PC-3 (cell line): ENCODE measurements around the gene ESYT1.

ENCODE experiments used
- CTCF ChIP-seq: fragments of 300-600 bp; sonication (generic); conservative IDR thresholded peaks from 2 replicates; pipeline ENCODE4 v1.5.1; 2017; ENCODE audit warnings: antibody characterized with exemption, low read depth, mild to moderate bottlenecking, low read length
- EZH2 ChIP-seq: fragments of 300-600 bp; sonication (generic); IDR thresholded peaks from one replicate; pipeline ENCODE4 v1.6.1; 2017; ENCODE audit warnings: antibody characterized with exemption, mild to moderate bottlenecking, low read length; ENCODE audit not compliant: unreplicated experiment

DNA sequence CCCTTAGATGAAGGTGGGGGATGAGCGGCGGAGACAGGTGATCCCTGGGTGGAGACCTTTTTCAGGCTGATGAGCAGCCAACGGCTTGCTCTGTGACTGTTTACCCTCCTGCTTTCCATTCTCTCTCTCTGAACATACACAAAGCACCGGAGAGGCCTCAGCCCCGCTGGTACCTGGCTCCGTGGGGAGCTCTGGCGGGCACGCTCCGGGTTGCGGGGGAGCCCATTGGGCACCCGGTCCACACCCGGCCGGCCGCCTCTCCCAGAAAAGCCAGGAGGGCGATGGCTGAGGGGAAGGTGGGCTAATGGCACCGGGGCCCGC lies 60.7 kb downstream of the ESYT1 start:
- TF ChIP-seq CTCF (no peak), EZH2 (no peak)
